Ecto neural progenitor cell (in vitro differentiated cells): ENCODE data around the gene CLCN7.

ENCODE experiments used
- DNase-seq: peaks from one replicate; pipeline ENCODE4 v3.0.0-alpha.2; 2018; ENCODE audit warnings: low spot score

CLCN7 gene

DNA sequence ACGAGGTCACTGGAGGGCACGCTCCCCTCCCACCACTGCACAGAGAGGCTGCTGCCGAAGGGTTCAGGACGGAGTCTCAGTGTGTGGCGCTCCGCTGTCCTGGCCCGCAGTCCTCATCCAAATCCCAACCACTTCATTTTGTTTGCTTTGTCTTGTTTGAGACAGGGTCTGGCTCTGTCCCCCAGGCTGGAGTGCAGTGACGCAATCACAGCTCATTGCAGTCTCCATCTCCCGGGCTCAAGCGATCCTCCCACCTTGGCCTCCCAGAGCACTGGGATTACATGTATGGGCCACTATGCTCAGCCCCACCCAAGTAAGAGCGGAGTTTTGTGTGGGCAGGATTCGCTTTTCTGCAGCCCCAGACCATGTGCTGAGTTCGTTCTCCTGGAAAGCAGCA lies 73.1 kb downstream of the CLCN7 start:
- DNase-seq = no peak

DNA sequence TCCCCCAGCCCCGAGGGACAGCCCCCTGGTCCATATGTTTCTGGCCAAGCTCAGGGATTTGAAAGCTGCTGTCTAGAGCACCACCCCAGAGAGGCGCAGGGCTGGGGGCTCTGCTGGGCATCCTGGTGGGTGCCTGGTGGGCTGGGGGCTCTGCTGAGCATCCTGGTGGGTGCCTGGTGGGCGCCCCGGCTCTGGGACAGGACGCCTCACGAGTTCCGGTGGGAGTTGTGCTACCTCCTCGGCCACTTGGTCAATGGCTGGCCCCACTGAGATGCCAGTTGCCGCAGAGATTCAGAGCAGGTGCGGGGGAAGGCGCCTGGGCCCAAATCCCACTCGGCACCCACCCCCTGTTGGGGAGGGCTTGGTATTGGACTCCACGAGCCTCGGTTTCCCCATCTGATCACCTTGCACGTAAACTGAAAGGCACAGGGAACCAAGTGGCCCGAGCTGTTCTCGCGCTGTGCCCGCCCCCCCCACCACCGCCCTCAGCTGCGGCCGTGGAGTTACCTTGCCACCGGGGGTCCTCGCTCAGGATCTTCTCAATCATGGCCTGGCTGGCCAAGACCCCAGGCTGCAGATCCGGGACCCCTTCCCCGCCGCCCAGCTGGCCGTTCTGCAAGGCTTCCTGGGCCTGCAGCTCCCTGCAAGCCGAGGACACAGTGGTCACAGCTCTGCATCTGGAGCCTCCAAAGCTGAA lies 73.6 kb downstream of the CLCN7 start:
- DNase-seq = no peak

DNA sequence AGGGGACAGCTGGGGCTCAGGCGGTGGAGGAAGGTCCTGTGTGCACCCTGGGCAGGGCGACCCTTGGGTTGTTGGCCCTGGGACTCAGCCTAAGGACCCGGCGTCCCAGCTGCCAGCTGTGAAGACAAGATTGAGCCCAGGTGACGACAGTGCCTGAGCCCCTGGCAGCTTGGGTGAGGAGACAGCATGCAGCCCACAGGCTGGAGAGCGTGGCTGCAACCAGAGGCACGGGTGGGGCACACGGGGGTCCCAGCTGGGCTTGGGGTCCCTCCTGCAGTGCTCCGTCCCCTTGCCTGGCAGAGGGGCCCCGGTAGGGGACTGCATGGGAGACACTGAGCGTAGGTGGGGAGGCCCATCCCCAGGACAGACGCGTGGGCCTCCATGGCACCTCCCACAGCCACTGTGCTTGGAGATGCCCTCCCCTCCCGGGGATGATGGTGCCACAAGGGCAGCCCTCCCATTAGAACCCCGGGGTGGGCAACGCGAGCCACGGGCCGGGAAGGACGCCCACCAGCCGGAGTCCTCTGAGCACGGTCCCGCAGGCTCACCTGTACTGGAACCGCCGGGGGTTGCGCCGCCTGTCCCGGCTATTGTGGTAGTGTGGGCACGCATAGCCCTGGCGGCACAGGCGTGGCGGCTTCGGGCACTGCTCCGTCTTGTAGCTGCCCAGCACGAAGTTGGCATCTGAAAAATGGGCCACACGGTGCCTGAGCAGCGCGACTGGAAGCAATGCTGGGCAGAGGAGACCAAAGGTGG lies 75.8 kb downstream of the CLCN7 start:
- DNase-seq = no peak

DNA sequence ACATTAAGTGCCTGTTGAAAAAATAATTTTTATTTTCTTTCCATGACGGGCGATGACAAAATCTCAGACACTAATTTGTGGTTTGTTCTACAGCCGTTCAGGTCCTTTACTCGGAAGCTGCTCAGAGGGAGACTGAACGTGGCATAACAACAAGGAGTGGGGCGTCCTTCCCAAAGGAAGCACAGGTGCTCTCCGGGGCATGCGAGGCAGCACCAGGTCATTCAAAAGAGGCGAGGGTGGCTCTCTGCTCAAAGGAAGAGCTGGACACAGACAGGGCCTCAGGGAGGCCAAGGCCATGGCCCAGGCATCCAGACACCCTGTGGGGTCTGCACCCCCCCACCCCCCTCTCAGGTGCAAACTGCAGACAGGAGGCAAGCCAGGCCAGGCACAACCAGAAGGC lies 76.5 kb downstream of the CLCN7 start:
- no peak for DNase-seq

DNA sequence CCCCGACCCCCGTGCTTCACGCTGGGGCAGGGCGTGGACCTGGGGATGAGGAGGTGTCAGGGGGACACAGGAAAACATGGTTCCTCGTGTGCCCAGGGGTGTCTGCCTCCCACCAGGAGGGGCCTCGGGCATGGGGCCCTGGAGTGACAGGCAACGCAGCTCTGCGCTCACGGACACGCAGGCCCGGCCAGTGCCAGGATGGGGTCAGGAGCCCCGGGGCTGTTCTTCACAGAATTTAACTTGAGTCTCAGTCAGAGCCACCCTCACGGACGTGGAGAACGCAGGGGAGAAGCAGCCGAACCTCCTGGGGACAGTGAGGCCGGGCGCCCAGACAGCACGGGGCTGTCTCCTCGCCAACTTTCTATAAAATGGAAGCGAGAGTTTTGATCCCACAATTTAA lies 77.0 kb downstream of the CLCN7 start:
- DNase-seq = no peak

GRCh38 chr16:1395444-1396031 lies 79.3 kb downstream of the CLCN7 start:
- no peak for DNase-seq
